CD4-positive, alpha-beta memory T cell (primary cell): ENCODE measurements around the gene TEX13A. TPM values are rescaled to one million over a fixed set of nuclear protein-coding genes. Genes with fewer than 3 reads are reported as not detected.
"Not testable (repeated sequence)": the region's sequence is repeated elsewhere in the genome, so short reads cannot be mapped to it uniquely, and the experiment has no call there.

Experiments used
- CTCF ChIA-PET: fragments of 350-600 bp; sonication (Branson Sonifier 250); formaldehyde crosslinking; loops from one replicate; lab custom pipeline; 2021; ENCODE audit warnings: inconsistent platforms; ENCODE audit not compliant: partially characterized antibody; lab: Charles Lee
- POLR2A ChIA-PET: fragments of 350-600 bp; sonication (Branson Sonifier 250); formaldehyde crosslinking; loops from one replicate; lab custom pipeline; 2021; ENCODE audit not compliant: partially characterized antibody; lab: Charles Lee
- DNase-seq, 5 donors: peaks; one replicate each; pipeline versions ENCODE4 v3.0.0 to v3.0.0-alpha.2; 2020 to 2022; ENCODE audit warnings: mixed read lengths in 1 of 5
- H3K27ac ChIP-seq: one replicate; pipeline ENCODE4 v1.7.0; 2013; ENCODE audit warnings: low read depth, low read length
- H3K27me3 ChIP-seq: 2 replicates; pipeline ENCODE4 v1.7.0; 2013; ENCODE audit warnings: mild to moderate bottlenecking, low read length, moderate library complexity; ENCODE audit not compliant: insufficient read depth
- H3K36me3 ChIP-seq: 2 replicates; pipeline ENCODE4 v1.7.0; 2013; ENCODE audit warnings: mild to moderate bottlenecking, low read length, moderate library complexity; ENCODE audit not compliant: insufficient read depth
- H3K4me1 ChIP-seq: 2 replicates; pipeline ENCODE4 v1.7.0; 2013; ENCODE audit warnings: mild to moderate bottlenecking, low read length, moderate library complexity; ENCODE audit not compliant: insufficient read depth
- H3K4me3 ChIP-seq, 2 donors: one replicate each; pipeline ENCODE4 v1.7.0; 2013; ENCODE audit warnings: low read length in 2 of 2, mild to moderate bottlenecking in 1 of 2
- H3K9me3 ChIP-seq, 2 donors: one replicate each; pipeline ENCODE4 v1.7.0; 2013; ENCODE audit warnings: low read length in 2 of 2, control low read depth in 1 of 2; ENCODE audit not compliant: control insufficient read depth in 1 of 2
- H3K27ac Mint-ChIP-seq, 7 donors: one replicate each; pipeline ENCODE4 v1.8.0; 2020 to 2021; ENCODE audit warnings: mixed read lengths in 7 of 7, mild to moderate bottlenecking in 6 of 7, inconsistent platforms in 3 of 7, moderate library complexity in 3 of 7
- H3K27me3 Mint-ChIP-seq, 2 donors: one replicate each; pipeline ENCODE4 v1.8.0; 2020 to 2021; ENCODE audit warnings: mixed read lengths in 2 of 2
- H3K36me3 Mint-ChIP-seq, 2 donors: one replicate each; pipeline ENCODE4 v1.8.0; 2020 to 2021; ENCODE audit warnings: mixed read lengths in 2 of 2, inconsistent platforms in 1 of 2, mild to moderate bottlenecking in 1 of 2
- H3K4me1 Mint-ChIP-seq, 4 donors: one replicate each; pipeline ENCODE4 v1.8.0; 2020 to 2021; ENCODE audit warnings: mixed read lengths in 4 of 4, mild to moderate bottlenecking in 1 of 4
- H3K4me3 Mint-ChIP-seq, 8 donors: one replicate each; pipeline ENCODE4 v1.8.0; 2020 to 2021; ENCODE audit warnings: mixed read lengths in 8 of 8, mild to moderate bottlenecking in 7 of 8, moderate library complexity in 6 of 8, inconsistent platforms in 3 of 8
- H3K9me3 Mint-ChIP-seq, 8 donors: one replicate each; pipeline ENCODE4 v1.8.0; 2020 to 2021; ENCODE audit warnings: mixed read lengths in 8 of 8, mild to moderate bottlenecking in 5 of 8, inconsistent platforms in 3 of 8, moderate library complexity in 1 of 8
- intact Hi-C: fragments of 100-400 bp; cut with micrococcal nuclease; formaldehyde crosslinking; loops from one replicate; pipeline ENCODE4 v1.15.1; 2023
- polyA plus RNA-seq, 2 donors: library from polyadenylated mRNA; unstranded; fragments of 300-500 nt; fragmentation: Illumina TruSeq; gene quantifications; one replicate each; pipeline ENCODE4 v1.2.3, GENCODE V29; 2021
- total RNA-seq, 2 experiments: library from RNA; stranded (reverse); gene quantifications; one replicate each; pipeline ENCODE4 v1.2.3, GENCODE V29; 2021

The TEX13A gene
- total and polyA plus RNA-seq, 4 experiments from 2014 or later: not detected

DNA sequence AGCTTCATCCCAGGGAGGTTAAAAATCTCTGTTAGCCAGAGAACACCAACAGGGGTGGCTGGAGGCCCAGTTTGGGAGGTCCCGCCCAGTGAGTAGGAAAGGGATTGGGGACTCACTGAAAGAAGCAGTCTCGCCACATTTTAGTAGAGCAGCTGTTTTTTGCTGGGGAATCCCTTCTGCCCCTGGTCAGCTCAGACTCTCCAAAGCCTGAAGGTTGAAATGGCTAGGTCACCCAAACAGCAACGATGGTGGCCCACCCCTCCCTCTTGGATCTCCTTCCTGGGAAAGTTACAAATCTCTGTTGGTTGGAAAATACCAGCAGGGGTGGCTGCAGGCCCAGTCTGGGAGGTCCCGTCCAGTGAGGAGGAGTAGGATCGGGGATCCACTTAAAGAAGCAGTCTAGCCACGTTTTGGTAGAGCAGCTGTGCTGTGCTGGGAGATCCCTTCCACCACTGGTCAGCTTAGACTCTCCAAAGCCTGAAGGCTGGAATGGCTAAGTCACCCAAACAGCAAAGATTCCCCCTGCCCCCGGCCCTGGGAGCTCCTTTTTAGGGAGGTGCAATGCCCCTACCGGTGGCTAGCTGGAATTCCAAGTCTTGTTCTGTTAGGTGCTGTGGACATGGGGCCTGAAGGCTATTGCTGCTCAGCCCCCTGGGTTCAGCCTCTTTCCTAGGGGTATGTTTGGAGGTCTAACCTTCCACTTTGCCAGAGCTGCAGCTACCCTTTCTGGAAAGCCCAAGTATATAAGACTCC, 40.0 kb upstream of the TEX13A start:
- H3K4me3 ChIP-seq: no peak overlapping the region
- no peaks in the 10 kb centered on the region for H3K36me3 ChIP-seq
- H3K4me1 ChIP-seq: no peaks in the 10 kb centered on the region
- no peaks in the 10 kb centered on the region for H3K27me3 ChIP-seq
- Mint-ChIP-seq H3K27ac (no peak overlapping the region), H3K9me3 (peaks cover 0 to 2% (median 0%) of the 10 kb centered on the region in 8 donors), H3K4me1 (no peaks in the 10 kb centered on the region), H3K36me3 (no peaks in the 10 kb centered on the region), H3K27me3 (no peaks in the 10 kb centered on the region), H3K4me3 (no peak overlapping the region)
- CTCF ChIA-PET: no interaction called here
- POLR2A ChIA-PET: no interaction called here
- intact Hi-C loops: no loop called here
- no peak overlapping the region for H3K27ac ChIP-seq
- no peak for DNase-seq
- H3K9me3 ChIP-seq: no peaks in the 10 kb centered on the region

- no peaks in the 10 kb centered on the region for H3K9me3 ChIP-seq
- no peaks in the 10 kb centered on the region for H3K27me3 ChIP-seq
- H3K9me3 Mint-ChIP-seq: peaks cover 0 to 3% (median 0%) of the 10 kb centered on the region in 8 donors
- H3K4me1 Mint-ChIP-seq: no peaks in the 10 kb centered on the region
- ChIA-PET CTCF (no interaction called here), POLR2A (no interaction called here)
- no peaks in the 10 kb centered on the region for H3K27me3 Mint-ChIP-seq
- H3K4me3 Mint-ChIP-seq: no peak overlapping the region
- no peak overlapping the region for H3K27ac ChIP-seq
- H3K27ac Mint-ChIP-seq: no peak overlapping the region
- no peaks in the 10 kb centered on the region for H3K4me1 ChIP-seq
- no peaks in the 10 kb centered on the region for H3K36me3 Mint-ChIP-seq
- H3K4me3 ChIP-seq: no peak overlapping the region
- no peak for DNase-seq
- intact Hi-C loops: no loop called here
- no peaks in the 10 kb centered on the region for H3K36me3 ChIP-seq
Observed at GRCh38 chrX:105241056-105241455, 20.6 kb upstream of the TEX13A start.

DNA sequence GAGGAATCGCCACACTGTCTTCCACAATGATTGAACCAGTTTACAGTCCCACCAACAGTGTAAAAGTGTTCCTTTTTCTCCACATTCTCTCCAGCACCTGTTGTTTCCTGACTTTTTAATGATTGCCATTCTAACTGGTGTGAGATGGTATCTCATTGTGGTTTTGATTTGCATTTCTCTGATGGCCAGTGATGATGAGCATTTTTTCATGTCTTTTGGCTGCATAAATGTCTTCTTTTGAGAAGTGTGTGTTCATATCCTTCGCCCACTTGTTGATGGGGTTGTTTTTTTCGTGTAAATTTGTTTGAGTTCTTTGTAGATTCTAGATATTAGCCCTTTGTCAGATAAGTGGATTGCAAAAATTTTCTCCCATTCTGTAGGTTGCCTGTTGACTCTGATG, 16.9 kb upstream of the TEX13A start:
- H3K27ac ChIP-seq, H3K36me3 Mint-ChIP-seq, CTCF ChIA-PET, DNase-seq, H3K4me1 Mint-ChIP-seq, H3K36me3 ChIP-seq, intact Hi-C loops, H3K4me3 ChIP-seq, H3K4me1 ChIP-seq, H3K27me3 ChIP-seq, H3K9me3 Mint-ChIP-seq, H3K27me3 Mint-ChIP-seq, POLR2A ChIA-PET, H3K9me3 ChIP-seq, H3K4me3 Mint-ChIP-seq, H3K27ac Mint-ChIP-seq: not testable (repeated sequence)

DNA sequence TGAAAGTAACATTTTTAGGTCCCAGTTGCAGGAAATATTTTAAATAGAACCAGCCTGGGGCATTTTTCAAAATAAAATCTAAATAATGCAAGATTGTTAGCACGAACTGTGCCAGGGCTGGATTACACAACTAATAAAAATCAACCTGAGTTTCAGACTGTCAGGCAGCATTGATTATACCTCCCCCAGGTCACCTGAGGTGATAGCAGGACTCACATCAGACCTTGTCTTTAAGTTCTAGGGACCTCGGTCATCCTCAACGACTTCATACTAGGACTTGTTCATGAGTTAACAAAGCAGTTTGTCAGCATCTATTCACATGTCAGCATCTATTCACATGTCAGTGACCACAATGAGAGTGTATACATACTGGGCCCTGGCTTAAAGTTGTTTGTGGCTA, 8.7 kb upstream of the TEX13A start:
- H3K27ac Mint-ChIP-seq: no peak overlapping the region
- Histone ChIP-seq H3K27me3 (no peaks in the 10 kb centered on the region), H3K36me3 (no peaks in the 10 kb centered on the region), H3K4me1 (no peaks in the 10 kb centered on the region), H3K27ac (no peak overlapping the region), H3K4me3 (no peak overlapping the region), H3K9me3 (no peaks in the 10 kb centered on the region)
- no peak for DNase-seq
- H3K9me3 Mint-ChIP-seq: no peaks in the 10 kb centered on the region
- H3K27me3 Mint-ChIP-seq: no peaks in the 10 kb centered on the region
- intact Hi-C loops: no loop called here
- ChIA-PET CTCF (no interaction called here), POLR2A (no interaction called here)
- H3K36me3 Mint-ChIP-seq: no peaks in the 10 kb centered on the region
- no peak overlapping the region for H3K4me3 Mint-ChIP-seq
- no peaks in the 10 kb centered on the region for H3K4me1 Mint-ChIP-seq

- Histone ChIP-seq H3K27me3 (no peaks in the 10 kb centered on the region), H3K4me3 (no peak overlapping the region), H3K36me3 (no peaks in the 10 kb centered on the region), H3K27ac (no peak overlapping the region), H3K9me3 (no peaks in the 10 kb centered on the region), H3K4me1 (no peaks in the 10 kb centered on the region)
- H3K27ac Mint-ChIP-seq: no peak overlapping the region
- no peak for DNase-seq
- intact Hi-C loops: no loop called here
- H3K9me3 Mint-ChIP-seq: peaks cover 0 to 1% (median 0%) of the 10 kb centered on the region in 8 donors
- CTCF ChIA-PET: no interaction called here
- POLR2A ChIA-PET: no interaction called here
- no peaks in the 10 kb centered on the region for H3K4me1 Mint-ChIP-seq
- H3K36me3 Mint-ChIP-seq: no peaks in the 10 kb centered on the region
- no peak overlapping the region for H3K4me3 Mint-ChIP-seq
- H3K27me3 Mint-ChIP-seq: no peaks in the 10 kb centered on the region
Observed at GRCh38 chrX:105228602-105229001, 8.1 kb upstream of the TEX13A start.

DNA sequence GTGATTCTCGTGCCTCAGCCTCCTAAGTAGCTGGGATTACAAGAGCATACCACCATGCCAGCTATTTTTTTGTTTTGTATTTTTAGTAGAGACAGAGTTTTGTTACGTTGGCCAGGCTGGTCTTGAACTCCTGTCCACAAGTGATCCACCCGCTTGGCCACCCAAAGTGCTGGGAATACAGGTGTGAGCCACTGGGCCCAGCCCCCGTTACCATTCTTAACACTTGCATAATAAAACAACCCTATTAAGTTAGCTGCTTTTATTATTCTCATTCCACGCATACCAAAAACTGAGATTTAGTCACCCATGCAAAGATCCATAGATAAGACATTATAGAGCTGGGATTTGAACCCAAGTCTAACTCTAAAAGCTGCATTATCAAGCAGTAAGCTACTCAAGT, 6.0 kb upstream of the TEX13A start:
- peaks cover 0 to 1% (median 0%) of the 10 kb centered on the region in 8 donors for H3K9me3 Mint-ChIP-seq

DNA sequence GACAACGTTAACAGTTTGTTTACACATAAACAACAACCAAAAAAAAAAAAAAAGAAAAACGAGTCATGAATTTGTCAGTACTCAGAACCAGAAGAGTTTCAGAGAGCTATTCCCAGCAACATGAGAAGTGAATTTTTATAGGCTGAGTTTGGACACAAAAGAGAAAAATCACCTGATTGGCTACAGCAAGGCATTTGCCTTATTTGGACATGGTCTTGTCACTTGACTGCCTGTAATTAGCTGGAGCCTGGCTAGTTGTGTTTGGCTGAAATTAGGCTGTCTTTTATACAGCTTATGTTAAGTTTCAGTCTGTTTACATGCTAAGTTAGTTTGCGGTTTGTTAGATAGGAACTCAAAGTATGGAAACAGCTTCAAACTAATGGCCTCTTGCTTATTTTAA, 880 bp upstream of the TEX13A start:
- DNase-seq: no peak
- Histone ChIP-seq H3K27ac (no peak overlapping the region), H3K4me1 (no peaks in the 10 kb centered on the region), H3K9me3 (no peaks in the 10 kb centered on the region), H3K4me3 (no peak overlapping the region), H3K27me3 (no peaks in the 10 kb centered on the region), H3K36me3 (no peaks in the 10 kb centered on the region)
- H3K27me3 Mint-ChIP-seq: no peaks in the 10 kb centered on the region
- H3K4me3 Mint-ChIP-seq: no peak overlapping the region
- H3K9me3 Mint-ChIP-seq: peaks cover 0 to 6% (median 0%) of the 10 kb centered on the region in 8 donors
- H3K36me3 Mint-ChIP-seq: no peaks in the 10 kb centered on the region
- intact Hi-C loops: no loop called here
- CTCF ChIA-PET: no interaction called here
- no peaks in the 10 kb centered on the region for H3K4me1 Mint-ChIP-seq
- no peak overlapping the region for H3K27ac Mint-ChIP-seq
- POLR2A ChIA-PET: no interaction called here

More for the DNA sequence above, 6.0 kb upstream of the TEX13A start:
- DNase-seq: no peak
- intact Hi-C loops: no loop called here
- no peaks in the 10 kb centered on the region for H3K9me3 ChIP-seq
- H3K27ac Mint-ChIP-seq: no peak overlapping the region
- ChIA-PET POLR2A (no interaction called here), CTCF (no interaction called here)
- H3K27ac ChIP-seq: no peak overlapping the region
- H3K4me1 ChIP-seq: no peaks in the 10 kb centered on the region
- H3K27me3 Mint-ChIP-seq: no peaks in the 10 kb centered on the region
- no peak overlapping the region for H3K4me3 Mint-ChIP-seq
- H3K36me3 Mint-ChIP-seq: no peaks in the 10 kb centered on the region
- no peaks in the 10 kb centered on the region for H3K36me3 ChIP-seq
- no peak overlapping the region for H3K4me3 ChIP-seq
- no peaks in the 10 kb centered on the region for H3K27me3 ChIP-seq
- H3K4me1 Mint-ChIP-seq: no peaks in the 10 kb centered on the region
